ENCODE data around the gene FMO3. TPM values are rescaled to one million over a fixed set of nuclear protein-coding genes. Genes with fewer than 3 reads are reported as not detected.

FMO3 gene
- total and polyA plus RNA-seq, 2 of the 4 experiments (the other 2 are of a cell fraction): under 0.01 to 0.10 TPM

- H2AK9ac ChIP-seq (replicated peaks; ENCODE audit: low read depth, low read length, poor library complexity): no peak overlapping the region
- no peak overlapping the region for H3K9ac ChIP-seq (ENCODE audit: low read depth, low read length)
- no peaks in the 10 kb centered on the region for H3K27me3 ChIP-seq (ENCODE audit: control insufficient read depth, insufficient read depth, low read length)
- H3K18ac ChIP-seq (ENCODE audit: low read depth, low read length): no peak overlapping the region
- H2BK15ac ChIP-seq (ENCODE audit: low read depth, low read length): no peak overlapping the region
- TF ChIP-seq POLR2A (IDR thresholded peaks at IDR 0.05; ENCODE audit: low read depth, low read length): no peak
- BruUV-seq (replicated peaks): no TSS peak
- no peaks in the 10 kb centered on the region for H4K20me1 ChIP-seq (ENCODE audit: insufficient read depth, low read length)
- no peak for ATAC-seq (ENCODE audit: low read depth)
- in situ Hi-C loops (cut with MboI; ENCODE audit: low sequenced_read_pairs): loop anchor here (5.0 to 10.0 kb wide), 2 partner anchors 101 to 148 kb away; partner anchors contain the start of gene FMO2
- no peak overlapping the region; the same call in 1 of the 2 replicates for H2BK20ac ChIP-seq (ENCODE audit: low read depth, low read length)
- DNase-seq: no peak
- dilution Hi-C loops (cut with HindIII; ENCODE audit: low sequenced_read_pairs, unreplicated experiment): no loop called here
- H2BK5ac ChIP-seq (ENCODE audit: low read depth, low read length, poor library complexity, severe bottlenecking): no peak overlapping the region
- H3K4me2 ChIP-seq (ENCODE audit: low read depth, low read length): no peak overlapping the region
- no peak overlapping the region for H4K8ac ChIP-seq (ENCODE audit: low read depth in 2 of 2, low read length in 2 of 2)
- no peak overlapping the region for H3K14ac ChIP-seq (replicated peaks; ENCODE audit: low read depth, low read length)
- H3K79me1 ChIP-seq (ENCODE audit: low read depth in 1 of 2, low read length in 2 of 2): no peaks in the 10 kb centered on the region
- H3K27ac ChIP-seq (ENCODE audit: insufficient read depth, low read length): no peak overlapping the region
- H3K4me1 ChIP-seq (ENCODE audit: control insufficient read depth, insufficient read depth, low read length): peaks cover 5% of the 10 kb centered on the region; the same call in 1 of the 2 replicates
- H2BK120ac ChIP-seq (ENCODE audit: low read depth, low read length): no peak overlapping the region
- no peak overlapping the region for H2AK5ac ChIP-seq (ENCODE audit: low read depth, low read length)
- intact Hi-C loops (cut with micrococcal nuclease): loop anchor here (5.0 kb wide), 1 partner anchor 228 kb away; the partner anchor contains the start of gene FMO4
- H3K4me3 ChIP-seq (ENCODE audit: insufficient read depth, low read depth, low read length): no peak overlapping the region
- CTCF ChIA-PET: interaction anchor here (1.9 kb wide), 1 partner anchor 142 kb away, joined by 11 read pairs; no protein-coding TSS in a partner anchor
- H3K36me3 ChIP-seq (ENCODE audit: control insufficient read depth, insufficient read depth, low read length): no peaks in the 10 kb centered on the region
- POLR2A ChIA-PET (ENCODE audit: unreplicated experiment): no interaction called here
- H3K9me1 ChIP-seq (ENCODE audit: insufficient read depth, low read length): no peaks in the 10 kb centered on the region
- H4K5ac ChIP-seq (ENCODE audit: low read depth, low read length): no peak overlapping the region
- H3K56ac ChIP-seq (ENCODE audit: extremely low read depth, insufficient read depth, low read length): no peak overlapping the region
- no peak overlapping the region; the same call in 1 of the 2 replicates for H3K23ac ChIP-seq (ENCODE audit: low read depth, low read length)
- H3K9me3 ChIP-seq (ENCODE audit: control insufficient read depth, insufficient read depth, low read length): no peaks in the 10 kb centered on the region
- no peak overlapping the region for H2AFZ ChIP-seq (replicated peaks; ENCODE audit: low read length, poor library complexity)
- H4K91ac ChIP-seq (ENCODE audit: insufficient read depth, low read depth, low read length): no peak overlapping the region
- no peak overlapping the region for H3K4ac ChIP-seq (ENCODE audit: low read depth, low read length)
Observed at GRCh38 chr1:171084091-171084490, 6.6 kb upstream of the FMO3 start.
